Measurements from ENCODE around the gene PJA1. TPM values are rescaled to one million over a fixed set of nuclear protein-coding genes. Genes with fewer than 3 reads are reported as not detected.

PJA1 gene
- polyA plus RNA-seq, 2 of the 4 experiments (the other 2 are of a cell fraction) = 19.6 to 20.2 TPM

DNA sequence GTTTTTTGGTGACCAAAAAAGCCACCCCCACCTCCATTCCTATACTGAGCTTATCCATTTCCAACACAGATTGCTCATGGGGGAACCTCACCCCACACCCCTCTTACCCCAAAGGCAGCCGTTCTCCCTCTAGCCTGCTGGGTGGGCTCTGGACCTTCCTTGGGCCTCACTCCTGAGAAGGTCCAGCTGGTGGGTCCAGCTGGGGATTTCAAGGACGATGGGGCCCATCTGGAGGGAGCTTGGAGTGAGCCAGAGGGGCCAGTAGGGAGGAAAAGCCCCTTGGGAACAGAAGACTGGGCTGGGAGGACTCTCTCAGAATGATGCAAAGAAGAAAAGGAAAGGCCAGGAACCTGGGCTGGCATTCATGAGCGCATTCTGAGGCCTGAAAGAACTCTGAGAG, 42.0 kb upstream of the PJA1 start:
- no peak for TF ChIP-seq SMC3 (IDR thresholded peaks at IDR 0.05)
- TF ChIP-seq ZNF302 (CRISPR knock-in tag; IDR thresholded peaks at IDR 0.05) = no peak
- TF ChIP-seq, protein P1, sequence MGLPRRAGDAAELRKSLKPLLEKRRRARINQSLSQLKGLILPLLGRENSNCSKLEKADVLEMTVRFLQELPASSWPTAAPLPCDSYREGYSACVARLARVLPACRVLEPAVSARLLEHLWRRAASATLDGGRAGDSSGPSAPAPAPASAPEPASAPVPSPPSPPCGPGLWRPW (IDR thresholded peaks at IDR 0.05) = no peak
- no peak for TF ChIP-seq MYC (IDR thresholded peaks at IDR 0.05; ENCODE audit: borderline replicate concordance, low read length)
- no peak for TF ChIP-seq CHD2 (IDR thresholded peaks at IDR 0.05; ENCODE audit: low read length, partially characterized antibody)
- no peak for TF ChIP-seq EHF (CRISPR knock-in tag; IDR thresholded peaks at IDR 0.05)
- no peak for TF ChIP-seq NPAS2 (CRISPR knock-in tag; IDR thresholded peaks at IDR 0.05; ENCODE audit: borderline replicate concordance)
- TF ChIP-seq, protein P2, sequence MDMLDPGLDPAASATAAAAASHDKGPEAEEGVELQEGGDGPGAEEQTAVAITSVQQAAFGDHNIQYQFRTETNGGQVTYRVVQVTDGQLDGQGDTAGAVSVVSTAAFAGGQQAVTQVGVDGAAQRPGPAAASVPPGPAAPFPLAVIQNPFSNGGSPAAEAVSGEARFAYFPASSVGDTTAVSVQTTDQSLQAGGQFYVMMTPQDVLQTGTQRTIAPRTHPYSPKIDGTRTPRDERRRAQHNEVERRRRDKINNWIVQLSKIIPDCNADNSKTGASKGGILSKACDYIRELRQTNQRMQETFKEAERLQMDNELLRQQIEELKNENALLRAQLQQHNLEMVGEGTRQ (IDR thresholded peaks at IDR 0.05) = no peak
- no peak for TF ChIP-seq HEYL (CRISPR knock-in tag; IDR thresholded peaks at IDR 0.05)
- no peak for TF ChIP-seq ZSCAN20 (CRISPR knock-in tag; IDR thresholded peaks at IDR 0.05)
- TF ChIP-seq EP300 (IDR thresholded peaks at IDR 0.05) = no peak
- WGBS (ENCODE audit: missing lambda C conversion rate) = 35% methylated on average over 3 of the region's 3 CpGs
- Histone ChIP-seq H3K4me2 (no peak overlapping the region), H3K4me3 (no peak overlapping the region), H3K4me1 (no peaks in the 10 kb centered on the region), H3K27ac (no peak overlapping the region), H3K9me3 (no peaks in the 10 kb centered on the region)
- CTCF ChIA-PET = interaction anchor here (1.4 to 2.8 kb wide), 2 partner anchors 10 to 15 kb away, joined by 3 to 10 read pairs; no protein-coding TSS in a partner anchor
- FAIRE-seq (no peak), ATAC-seq (no peak), DNase-seq (ENCODE audit: low read depth in 1 of 2, low spot score in 1 of 2) (no peak)
- POLR2A ChIA-PET = no interaction called here

DNA sequence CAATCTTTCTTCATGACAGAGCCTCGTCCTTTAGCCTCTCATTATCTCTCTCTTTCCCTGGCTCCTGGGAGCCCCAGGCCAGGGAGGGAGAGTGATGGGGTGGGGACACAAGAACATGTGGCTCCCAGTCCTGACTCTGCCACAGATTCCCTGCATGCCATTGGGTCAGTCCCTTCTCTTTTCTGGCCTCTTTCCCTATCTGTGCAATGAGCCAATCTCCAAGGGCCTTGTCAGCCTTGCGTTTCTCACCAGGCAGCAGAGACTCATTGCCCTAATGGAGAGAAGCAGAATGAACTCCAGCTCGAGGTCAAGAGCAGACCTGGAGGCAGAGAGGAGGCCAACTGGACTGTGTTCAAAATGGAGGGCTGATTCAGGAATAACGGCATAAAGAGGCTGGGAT, 38.4 kb upstream of the PJA1 start:
- no peak for TF ChIP-seq HOXB13 (CRISPR knock-in tag; IDR thresholded peaks at IDR 0.05; ENCODE audit: low read depth)
- TF ChIP-seq, protein P3, sequence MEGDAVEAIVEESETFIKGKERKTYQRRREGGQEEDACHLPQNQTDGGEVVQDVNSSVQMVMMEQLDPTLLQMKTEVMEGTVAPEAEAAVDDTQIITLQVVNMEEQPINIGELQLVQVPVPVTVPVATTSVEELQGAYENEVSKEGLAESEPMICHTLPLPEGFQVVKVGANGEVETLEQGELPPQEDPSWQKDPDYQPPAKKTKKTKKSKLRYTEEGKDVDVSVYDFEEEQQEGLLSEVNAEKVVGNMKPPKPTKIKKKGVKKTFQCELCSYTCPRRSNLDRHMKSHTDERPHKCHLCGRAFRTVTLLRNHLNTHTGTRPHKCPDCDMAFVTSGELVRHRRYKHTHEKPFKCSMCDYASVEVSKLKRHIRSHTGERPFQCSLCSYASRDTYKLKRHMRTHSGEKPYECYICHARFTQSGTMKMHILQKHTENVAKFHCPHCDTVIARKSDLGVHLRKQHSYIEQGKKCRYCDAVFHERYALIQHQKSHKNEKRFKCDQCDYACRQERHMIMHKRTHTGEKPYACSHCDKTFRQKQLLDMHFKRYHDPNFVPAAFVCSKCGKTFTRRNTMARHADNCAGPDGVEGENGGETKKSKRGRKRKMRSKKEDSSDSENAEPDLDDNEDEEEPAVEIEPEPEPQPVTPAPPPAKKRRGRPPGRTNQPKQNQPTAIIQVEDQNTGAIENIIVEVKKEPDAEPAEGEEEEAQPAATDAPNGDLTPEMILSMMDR (IDR thresholded peaks at IDR 0.05) = no peak
- no peak for TF ChIP-seq RNF2 (IDR thresholded peaks at IDR 0.05; ENCODE audit: borderline replicate concordance, low read depth)
- no peak for TF ChIP-seq PHF8 (IDR thresholded peaks at IDR 0.05; ENCODE audit: borderline replicate concordance, low read depth)
- no peak for TF ChIP-seq FOSB (CRISPR knock-in tag; IDR thresholded peaks at IDR 0.05)
- TF ChIP-seq HOXA7 (CRISPR knock-in tag; IDR thresholded peaks at IDR 0.05) = no peak
- no peak for TF ChIP-seq RFX5 (IDR thresholded peaks at IDR 0.05)
- TF ChIP-seq ZC3H11A (IDR thresholded peaks at IDR 0.05) = no peak
- no peak for TF ChIP-seq ZNF302 (CRISPR knock-in tag; IDR thresholded peaks at IDR 0.05)
- Histone ChIP-seq H3K4me2 (no peak overlapping the region), H3K4me3 (no peak overlapping the region), H3K27ac (no peak overlapping the region), H3K9me3 (no peaks in the 10 kb centered on the region), H3K4me1 (no peaks in the 10 kb centered on the region)
- CTCF ChIA-PET = no interaction called here
- ATAC-seq = no peak
- POLR2A ChIA-PET = no interaction called here
- 64% methylated on average over 4 of the region's 4 CpGs for WGBS (ENCODE audit: missing lambda C conversion rate)
- DNase-seq (ENCODE audit: low read depth in 1 of 2, low spot score in 1 of 2) = no peak
- no peak for FAIRE-seq

DNA sequence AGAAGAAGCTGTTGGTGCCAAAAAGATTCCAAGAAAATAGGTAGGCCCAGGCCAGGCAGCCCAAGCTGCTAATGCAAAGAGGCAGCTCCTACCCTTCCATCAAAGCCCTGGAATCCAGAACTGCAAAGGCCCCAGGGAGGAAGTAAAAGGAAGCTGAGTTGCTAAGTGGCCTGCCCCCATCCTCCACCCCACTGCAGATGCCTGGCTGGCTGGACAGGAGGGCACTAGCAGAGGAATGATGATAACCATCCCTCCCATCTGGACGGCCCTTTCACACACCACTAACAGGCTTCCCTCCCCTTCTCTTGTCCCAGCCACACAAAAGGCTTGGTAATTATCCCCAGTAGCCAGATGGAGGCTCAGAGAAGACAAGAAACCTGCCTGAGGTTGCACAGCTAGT, 32.4 kb upstream of the PJA1 start:
- no peak for ATAC-seq
- ChIA-PET CTCF (interaction anchor here (0.6 to 1.2 kb wide), 4 partner anchors 19 to 41 kb away, joined by 3 to 5 read pairs (median 3); no protein-coding TSS in a partner anchor), POLR2A (no interaction called here)

More for the DNA sequence above, 32.4 kb upstream of the PJA1 start:
- FAIRE-seq (no peak), DNase-seq (ENCODE audit: low read depth in 1 of 2, low spot score in 1 of 2) (no peak)
- Histone ChIP-seq H3K4me1 (no peaks in the 10 kb centered on the region), H3K4me2 (no peak overlapping the region), H3K4me3 (no peak overlapping the region), H3K9me3 (no peaks in the 10 kb centered on the region), H3K27ac (no peak overlapping the region)
- TF ChIP-seq MYC (IDR thresholded peaks at IDR 0.05; ENCODE audit: borderline replicate concordance, low read length) = no peak
- TF ChIP-seq RFX5 (IDR thresholded peaks at IDR 0.05) = no peak
- no peak for TF ChIP-seq MAFK (IDR thresholded peaks at IDR 0.05; ENCODE audit: partially characterized antibody)
- no peak for TF ChIP-seq CEBPB (IDR thresholded peaks at IDR 0.05)
- no peak for TF ChIP-seq ESRRA (IDR thresholded peaks at IDR 0.05; ENCODE audit: borderline replicate concordance, low read length)
- no peak for TF ChIP-seq ZNF302 (CRISPR knock-in tag; IDR thresholded peaks at IDR 0.05)
- TF ChIP-seq ZSCAN20 (CRISPR knock-in tag; IDR thresholded peaks at IDR 0.05) = no peak
- no peak for TF ChIP-seq POLR2AphosphoS2 (conservative IDR thresholded peaks at IDR 0.05; ENCODE audit: low read length)
- no peak for TF ChIP-seq POLR2A (IDR thresholded peaks at IDR 0.05; ENCODE audit: low read length)
- TF ChIP-seq ZC3H11A (IDR thresholded peaks at IDR 0.05) = no peak
- no peak for TF ChIP-seq EHF (CRISPR knock-in tag; IDR thresholded peaks at IDR 0.05)
- TF ChIP-seq HDAC2 (IDR thresholded peaks at IDR 0.05) = no peak
- WGBS (ENCODE audit: missing lambda C conversion rate) = 8% methylated on average over 1 of the region's 1 CpG
